NT2/D1 (cell line): ENCODE measurements around the gene ICA1.

Source experiments
- DNase-seq: peaks from one replicate; pipeline ENCODE4 v3.0.0-alpha.2; 2011; ENCODE audit warnings: low read depth, low spot score
- H3K27me3 ChIP-seq: 2 replicates; pipeline ENCODE4 v1.6.0; 2011; ENCODE audit warnings: mild to moderate bottlenecking; ENCODE audit not compliant: insufficient read length, insufficient read depth
- H3K36me3 ChIP-seq: 2 replicates; pipeline ENCODE4 v1.6.1; 2011; ENCODE audit warnings: mild to moderate bottlenecking, low read length, mixed read lengths; ENCODE audit not compliant: insufficient read depth, insufficient read length
- H3K4me1 ChIP-seq: 2 replicates; pipeline ENCODE4 v1.5.1; 2011; ENCODE audit not compliant: insufficient read depth, insufficient read length
- H3K4me3 ChIP-seq: 2 replicates; pipeline ENCODE4 v1.5.1; 2011; ENCODE audit warnings: low read depth; ENCODE audit not compliant: insufficient read length
- H3K9ac ChIP-seq: 2 replicates; pipeline ENCODE4 v1.6.0; 2011; ENCODE audit warnings: low read depth; ENCODE audit not compliant: insufficient read length
- H3K9me3 ChIP-seq: 2 replicates; pipeline ENCODE4 v1.5.1; 2011; ENCODE audit warnings: mild to moderate bottlenecking, low read length; ENCODE audit not compliant: insufficient read depth
- SUZ12 ChIP-seq: IDR thresholded peaks from 2 replicates; pipeline ENCODE4 v1.6.1; 2011; ENCODE audit not compliant: insufficient read length, insufficient read depth; ENCODE audit errors: extremely low read depth
- YY1 ChIP-seq: IDR thresholded peaks from 2 replicates; pipeline ENCODE4 v1.6.1; 2011; ENCODE audit not compliant: insufficient read length, insufficient read depth
- ZNF274 ChIP-seq: IDR thresholded peaks from 2 replicates; pipeline ENCODE4 v1.6.1; 2011; ENCODE audit warnings: mild to moderate bottlenecking, low read depth, low read length

Gene ICA1

GRCh38 chr7:8295638-8296361 lies 33.8 kb upstream of the ICA1 start:
- TF ChIP-seq ZNF274: no peak
- TF ChIP-seq SUZ12: no peak
- no peak for TF ChIP-seq YY1
- Histone ChIP-seq H3K4me1 (no peaks in the 10 kb centered on the region), H3K9ac (no peak overlapping the region), H3K27me3 (no peaks in the 10 kb centered on the region), H3K36me3 (no peaks in the 10 kb centered on the region), H3K9me3 (no peaks in the 10 kb centered on the region), H3K4me3 (no peak overlapping the region)
- DNase-seq: peak; percentile 93

GRCh38 chr7:8291397-8292141 lies 29.6 kb upstream of the ICA1 start:
- H3K4me1 ChIP-seq: no peaks in the 10 kb centered on the region
- TF ChIP-seq ZNF274 (no peak), SUZ12 (no peak), YY1 (no peak)
- no peak overlapping the region for H3K4me3 ChIP-seq
- H3K9ac ChIP-seq: no peak overlapping the region
- DNase-seq: no peak
- H3K36me3 ChIP-seq: no peaks in the 10 kb centered on the region
- H3K9me3 ChIP-seq: no peaks in the 10 kb centered on the region
- H3K27me3 ChIP-seq: no peaks in the 10 kb centered on the region

GRCh38 chr7:8290645-8291308 lies 28.8 kb upstream of the ICA1 start:
- H3K4me1 ChIP-seq: no peaks in the 10 kb centered on the region
- TF ChIP-seq YY1 (no peak), SUZ12 (no peak), ZNF274 (no peak)
- H3K36me3 ChIP-seq: no peaks in the 10 kb centered on the region
- no peak for DNase-seq
- H3K4me3 ChIP-seq: no peak overlapping the region
- H3K9me3 ChIP-seq: no peaks in the 10 kb centered on the region
- H3K27me3 ChIP-seq: no peaks in the 10 kb centered on the region
- no peak overlapping the region for H3K9ac ChIP-seq

- no peak for TF ChIP-seq SUZ12
- H3K9ac ChIP-seq: no peak overlapping the region
- H3K36me3 ChIP-seq: no peaks in the 10 kb centered on the region
- no peaks in the 10 kb centered on the region for H3K9me3 ChIP-seq
- no peaks in the 10 kb centered on the region for H3K27me3 ChIP-seq
- no peak for DNase-seq
- H3K4me3 ChIP-seq: no peak overlapping the region
- H3K4me1 ChIP-seq: no peaks in the 10 kb centered on the region
Measured at GRCh38 chr7:8286118-8286517, 24.2 kb upstream of the ICA1 start.

- Histone ChIP-seq H3K9ac (no peak overlapping the region), H3K27me3 (no peaks in the 10 kb centered on the region), H3K4me3 (no peak overlapping the region), H3K4me1 (no peaks in the 10 kb centered on the region), H3K36me3 (no peaks in the 10 kb centered on the region), H3K9me3 (no peaks in the 10 kb centered on the region)
- no peak for DNase-seq
- TF ChIP-seq SUZ12: no peak
- TF ChIP-seq YY1: no peak
- no peak for TF ChIP-seq ZNF274
Measured at GRCh38 chr7:8285155-8285554, 23.2 kb upstream of the ICA1 start.

GRCh38 chr7:8284606-8285005 lies 22.6 kb upstream of the ICA1 start:
- H3K9ac ChIP-seq: no peak overlapping the region

GRCh38 chr7:8283968-8284367 lies 22.0 kb upstream of the ICA1 start:
- Histone ChIP-seq H3K9ac (no peak overlapping the region), H3K4me3 (no peak overlapping the region), H3K4me1 (no peaks in the 10 kb centered on the region), H3K36me3 (no peaks in the 10 kb centered on the region), H3K9me3 (no peaks in the 10 kb centered on the region), H3K27me3 (no peaks in the 10 kb centered on the region)
- no peak for TF ChIP-seq ZNF274
- TF ChIP-seq SUZ12: no peak
- TF ChIP-seq YY1: no peak
- DNase-seq: no peak

More at GRCh38 chr7:8284606-8285005, 22.6 kb upstream of the ICA1 start:
- no peak for DNase-seq
- TF ChIP-seq SUZ12 (no peak), YY1 (no peak), ZNF274 (no peak)
- no peaks in the 10 kb centered on the region for H3K9me3 ChIP-seq
- H3K36me3 ChIP-seq: no peaks in the 10 kb centered on the region
- H3K4me3 ChIP-seq: no peak overlapping the region
- no peaks in the 10 kb centered on the region for H3K4me1 ChIP-seq
- no peaks in the 10 kb centered on the region for H3K27me3 ChIP-seq
